ENCODE measurements around the gene TYW1.

Gene TYW1

DNA sequence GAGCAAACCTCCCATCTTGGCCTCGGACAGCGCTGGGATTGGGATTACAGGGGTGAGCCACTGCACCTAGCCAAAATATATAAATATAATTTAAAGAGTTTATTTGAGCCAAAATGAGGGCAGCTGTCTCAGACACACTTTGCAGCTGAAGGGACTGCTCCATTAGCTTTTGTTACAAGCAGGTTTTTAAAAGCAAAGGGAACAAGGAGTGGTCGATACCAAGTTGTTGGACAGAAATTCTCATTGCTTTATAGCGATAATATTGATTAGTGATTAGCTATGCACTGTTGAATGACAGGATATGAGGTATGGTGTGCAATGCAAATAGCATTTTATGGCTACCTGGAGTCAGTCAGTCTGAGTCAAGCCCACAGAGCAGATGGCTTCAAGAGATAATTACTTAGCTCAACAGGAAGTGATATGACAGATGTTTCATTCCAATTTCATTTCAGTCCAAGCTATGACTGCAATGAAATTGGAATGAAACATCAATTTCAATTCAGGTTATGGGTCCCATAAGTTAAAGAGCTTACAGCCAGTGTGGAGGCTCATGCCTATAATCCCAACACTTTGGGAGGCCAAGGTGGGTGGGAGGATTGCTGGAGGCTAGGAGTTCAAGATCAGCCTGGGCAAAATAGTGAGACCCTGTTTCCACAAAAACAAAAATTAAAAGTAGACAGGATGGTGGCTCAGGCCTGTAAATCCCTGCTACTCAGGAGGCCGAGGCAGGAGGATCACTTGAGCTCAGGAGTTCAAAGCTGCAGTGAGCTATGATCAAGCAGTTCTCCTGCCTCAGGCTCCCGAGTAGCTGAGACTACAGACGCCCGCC, 23.1 kb downstream of the TYW1 start:
- TF ChIP-seq SIN3A (IDR thresholded peaks at IDR 0.05; ENCODE audit: borderline replicate concordance, insufficient read depth, low read length) (no peak), FOXP2 (optimal IDR thresholded peaks at IDR 0.05; ENCODE audit: borderline replicate concordance, extremely low read depth, extremely low read length, insufficient read depth) (no peak), TAF1 (IDR thresholded peaks at IDR 0.05; ENCODE audit: borderline replicate concordance, insufficient read depth, low read length) (no peak), REST (IDR thresholded peaks at IDR 0.05; ENCODE audit: insufficient read depth in 1 of 2, low read depth in 2 of 2, low read length in 2 of 2) (no peak), POLR2AphosphoS5 (IDR thresholded peaks at IDR 0.05; ENCODE audit: low read depth, low read length) (no peak)

DNA sequence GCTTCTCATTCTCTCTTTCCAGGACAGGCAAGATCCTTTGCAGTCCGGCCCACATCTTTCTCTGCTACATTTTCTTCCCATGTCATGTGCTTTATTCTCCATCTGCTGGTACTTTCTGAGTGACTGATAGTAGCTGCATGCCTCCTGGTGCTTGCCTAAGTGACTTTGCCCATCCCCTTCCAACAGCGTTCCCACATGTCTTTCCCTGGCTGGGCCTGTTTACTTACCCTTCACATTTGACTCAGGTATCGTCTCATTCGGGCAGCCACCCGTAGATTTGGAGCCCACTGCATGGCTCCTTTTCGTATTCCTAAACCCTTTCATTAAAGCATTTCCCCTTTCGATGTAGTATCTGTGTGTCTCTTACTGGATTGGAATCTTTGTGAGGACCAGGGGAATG, 24.6 kb downstream of the TYW1 start:
- TF ChIP-seq POLR2AphosphoS5 (IDR thresholded peaks at IDR 0.05; ENCODE audit: low read depth, low read length) (no peak), SIN3A (IDR thresholded peaks at IDR 0.05; ENCODE audit: borderline replicate concordance, insufficient read depth, low read length) (no peak), TAF1 (IDR thresholded peaks at IDR 0.05; ENCODE audit: borderline replicate concordance, insufficient read depth, low read length) (no peak), REST (IDR thresholded peaks at IDR 0.05; ENCODE audit: insufficient read depth in 1 of 2, low read depth in 2 of 2, low read length in 2 of 2) (no peak), FOXP2 (optimal IDR thresholded peaks at IDR 0.05; ENCODE audit: borderline replicate concordance, extremely low read depth, extremely low read length, insufficient read depth) (no peak)

- TF ChIP-seq FOXP2 (optimal IDR thresholded peaks at IDR 0.05; ENCODE audit: borderline replicate concordance, extremely low read depth, extremely low read length, insufficient read depth): no peak
- TF ChIP-seq TAF1 (IDR thresholded peaks at IDR 0.05; ENCODE audit: borderline replicate concordance, insufficient read depth, low read length): no peak
- no peak for TF ChIP-seq POLR2AphosphoS5 (IDR thresholded peaks at IDR 0.05; ENCODE audit: low read depth, low read length)
- TF ChIP-seq SIN3A (IDR thresholded peaks at IDR 0.05; ENCODE audit: borderline replicate concordance, insufficient read depth, low read length): no peak
- no peak for TF ChIP-seq REST (IDR thresholded peaks at IDR 0.05; ENCODE audit: insufficient read depth in 1 of 2, low read depth in 2 of 2, low read length in 2 of 2)
Observed at GRCh38 chr7:67022511-67022910, 25.9 kb downstream of the TYW1 start.

DNA sequence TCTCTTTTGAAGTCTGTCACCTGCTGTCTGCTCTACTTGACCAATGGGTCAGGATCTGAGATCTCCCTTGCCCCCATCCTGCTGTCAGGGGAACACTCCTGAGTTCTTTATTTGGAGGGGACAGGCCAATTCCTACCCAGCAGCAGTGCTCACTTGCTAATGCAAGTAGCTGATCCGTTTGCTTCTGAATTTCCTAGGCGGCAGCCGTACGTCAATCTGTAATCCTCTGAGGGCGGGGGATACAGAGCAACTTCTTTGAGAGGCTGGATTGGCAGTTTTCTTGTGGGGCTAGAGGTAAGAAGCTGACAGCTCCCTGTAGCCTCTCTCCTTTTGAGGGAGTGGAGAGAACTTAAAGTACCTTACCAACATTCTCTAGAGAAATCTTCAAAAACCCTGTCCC, 36.6 kb downstream of the TYW1 start:
- TF ChIP-seq POLR2AphosphoS5 (IDR thresholded peaks at IDR 0.05; ENCODE audit: low read depth, low read length) (no peak), SIN3A (IDR thresholded peaks at IDR 0.05; ENCODE audit: borderline replicate concordance, insufficient read depth, low read length) (no peak), REST (IDR thresholded peaks at IDR 0.05; ENCODE audit: insufficient read depth in 1 of 2, low read depth in 2 of 2, low read length in 2 of 2) (no peak), TAF1 (IDR thresholded peaks at IDR 0.05; ENCODE audit: borderline replicate concordance, insufficient read depth, low read length) (no peak), FOXP2 (optimal IDR thresholded peaks at IDR 0.05; ENCODE audit: borderline replicate concordance, extremely low read depth, extremely low read length, insufficient read depth) (no peak)
